Measurements from ENCODE around the gene BPIFB2. TPM values are rescaled to one million over a fixed set of nuclear protein-coding genes. Genes with fewer than 3 reads are reported as not detected.

The BPIFB2 gene
- polyA plus RNA-seq, 2 donors = 0.08 to 0.85 TPM

- Histone ChIP-seq H3K4me1 (ENCODE audit: control insufficient read depth in 2 of 2, insufficient read depth in 2 of 2, low read length in 1 of 2) (no peaks in the 10 kb centered on the region), H3K4me3 (ENCODE audit: low read depth in 1 of 2, low read length in 2 of 2) (no peak overlapping the region), H3K9me3 (ENCODE audit: control insufficient read depth in 2 of 2, insufficient read depth in 1 of 2, low read depth in 1 of 2, low read length in 1 of 2) (peaks cover 0 to 4% of the 10 kb centered on the region in 2 donors), H3K36me3 (ENCODE audit: control insufficient read depth in 2 of 2, insufficient read depth in 2 of 2, low read length in 1 of 2) (no peaks in the 10 kb centered on the region), H3K27ac (ENCODE audit: low read depth in 2 of 2, low read length in 1 of 2) (no peak overlapping the region), H3K27me3 (ENCODE audit: control insufficient read depth in 1 of 2, insufficient read depth in 2 of 2, low read length in 2 of 2) (no peaks in the 10 kb centered on the region)
- 81 to 82% methylated on average over 9 of the region's 9 CpGs for WGBS, 2 donors
Measured at GRCh38 chr20:32984631-32985354, 22.7 kb upstream of the BPIFB2 start.

GRCh38 chr20:32985596-32985995 is 21.9 kb upstream of the BPIFB2 start:
- 81% methylated on average over 6 of the region's 6 CpGs for WGBS, 2 donors
- no peaks in the 10 kb centered on the region for H3K27me3 ChIP-seq (ENCODE audit: control insufficient read depth in 1 of 2, insufficient read depth in 2 of 2, low read length in 2 of 2)
- no peaks in the 10 kb centered on the region for H3K36me3 ChIP-seq (ENCODE audit: control insufficient read depth in 2 of 2, insufficient read depth in 2 of 2, low read length in 1 of 2)
- no peak overlapping the region for H3K4me3 ChIP-seq (ENCODE audit: low read depth in 1 of 2, low read length in 2 of 2)
- H3K27ac ChIP-seq (ENCODE audit: low read depth in 2 of 2, low read length in 1 of 2) = no peak overlapping the region
- no peaks in the 10 kb centered on the region for H3K4me1 ChIP-seq (ENCODE audit: control insufficient read depth in 2 of 2, insufficient read depth in 2 of 2, low read length in 1 of 2)
- peaks cover 0 to 4% of the 10 kb centered on the region in 2 donors for H3K9me3 ChIP-seq (ENCODE audit: control insufficient read depth in 2 of 2, insufficient read depth in 1 of 2, low read depth in 1 of 2, low read length in 1 of 2)

GRCh38 chr20:32986331-32986966 is 21.1 kb upstream of the BPIFB2 start:
- Histone ChIP-seq H3K9me3 (ENCODE audit: control insufficient read depth in 2 of 2, insufficient read depth in 1 of 2, low read depth in 1 of 2, low read length in 1 of 2) (peaks cover 0 to 4% of the 10 kb centered on the region in 2 donors), H3K4me1 (ENCODE audit: control insufficient read depth in 2 of 2, insufficient read depth in 2 of 2, low read length in 1 of 2) (no peaks in the 10 kb centered on the region), H3K27me3 (ENCODE audit: control insufficient read depth in 1 of 2, insufficient read depth in 2 of 2, low read length in 2 of 2) (no peaks in the 10 kb centered on the region), H3K36me3 (ENCODE audit: control insufficient read depth in 2 of 2, insufficient read depth in 2 of 2, low read length in 1 of 2) (no peaks in the 10 kb centered on the region), H3K27ac (ENCODE audit: low read depth in 2 of 2, low read length in 1 of 2) (no peak overlapping the region), H3K4me3 (ENCODE audit: low read depth in 1 of 2, low read length in 2 of 2) (no peak overlapping the region)
- WGBS, 2 donors = 78 to 79% methylated on average over 18 of the region's 18 CpGs

GRCh38 chr20:32987044-32987825 is 20.3 kb upstream of the BPIFB2 start:
- Histone ChIP-seq H3K27me3 (ENCODE audit: control insufficient read depth in 1 of 2, insufficient read depth in 2 of 2, low read length in 2 of 2) (no peaks in the 10 kb centered on the region), H3K9me3 (ENCODE audit: control insufficient read depth in 2 of 2, insufficient read depth in 1 of 2, low read depth in 1 of 2, low read length in 1 of 2) (peaks cover 0 to 4% of the 10 kb centered on the region in 2 donors), H3K4me3 (ENCODE audit: low read depth in 1 of 2, low read length in 2 of 2) (no peak overlapping the region), H3K27ac (ENCODE audit: low read depth in 2 of 2, low read length in 1 of 2) (no peak overlapping the region), H3K4me1 (ENCODE audit: control insufficient read depth in 2 of 2, insufficient read depth in 2 of 2, low read length in 1 of 2) (no peaks in the 10 kb centered on the region), H3K36me3 (ENCODE audit: control insufficient read depth in 2 of 2, insufficient read depth in 2 of 2, low read length in 1 of 2) (no peaks in the 10 kb centered on the region)
- 79 to 84% methylated on average over 11 of the region's 11 CpGs for WGBS, 2 donors

GRCh38 chr20:32988008-32988407 is 19.5 kb upstream of the BPIFB2 start:
- 74 to 76% methylated on average over 16 of the region's 16 CpGs for WGBS, 2 donors
- Histone ChIP-seq H3K27ac (ENCODE audit: low read depth in 2 of 2, low read length in 1 of 2) (no peak overlapping the region), H3K27me3 (ENCODE audit: control insufficient read depth in 1 of 2, insufficient read depth in 2 of 2, low read length in 2 of 2) (no peaks in the 10 kb centered on the region), H3K9me3 (ENCODE audit: control insufficient read depth in 2 of 2, insufficient read depth in 1 of 2, low read depth in 1 of 2, low read length in 1 of 2) (peaks cover 0 to 4% of the 10 kb centered on the region in 2 donors), H3K4me1 (ENCODE audit: control insufficient read depth in 2 of 2, insufficient read depth in 2 of 2, low read length in 1 of 2) (no peaks in the 10 kb centered on the region), H3K4me3 (ENCODE audit: low read depth in 1 of 2, low read length in 2 of 2) (no peak overlapping the region), H3K36me3 (ENCODE audit: control insufficient read depth in 2 of 2, insufficient read depth in 2 of 2, low read length in 1 of 2) (no peaks in the 10 kb centered on the region)

- H3K27ac ChIP-seq (ENCODE audit: low read depth in 2 of 2, low read length in 1 of 2) = no peak overlapping the region
- no peaks in the 10 kb centered on the region for H3K27me3 ChIP-seq (ENCODE audit: control insufficient read depth in 1 of 2, insufficient read depth in 2 of 2, low read length in 2 of 2)
- no peaks in the 10 kb centered on the region for H3K36me3 ChIP-seq (ENCODE audit: control insufficient read depth in 2 of 2, insufficient read depth in 2 of 2, low read length in 1 of 2)
- H3K4me3 ChIP-seq (ENCODE audit: low read depth in 1 of 2, low read length in 2 of 2) = no peak overlapping the region
- 82 to 89% methylated on average over 14 of the region's 14 CpGs for WGBS, 2 donors
- H3K4me1 ChIP-seq (ENCODE audit: control insufficient read depth in 2 of 2, insufficient read depth in 2 of 2, low read length in 1 of 2) = no peaks in the 10 kb centered on the region
- peaks cover 0 to 4% of the 10 kb centered on the region in 2 donors for H3K9me3 ChIP-seq (ENCODE audit: control insufficient read depth in 2 of 2, insufficient read depth in 1 of 2, low read depth in 1 of 2, low read length in 1 of 2)
Measured at GRCh38 chr20:32989507-32990283, 17.8 kb upstream of the BPIFB2 start.

- no peaks in the 10 kb centered on the region for H3K4me1 ChIP-seq (ENCODE audit: control insufficient read depth in 2 of 2, insufficient read depth in 2 of 2, low read length in 1 of 2)
- 60 to 77% methylated on average over 3 of the region's 3 CpGs for WGBS, 2 donors
- no peak overlapping the region for H3K4me3 ChIP-seq (ENCODE audit: low read depth in 1 of 2, low read length in 2 of 2)
- H3K36me3 ChIP-seq (ENCODE audit: control insufficient read depth in 2 of 2, insufficient read depth in 2 of 2, low read length in 1 of 2) = no peaks in the 10 kb centered on the region
- H3K27me3 ChIP-seq (ENCODE audit: control insufficient read depth in 1 of 2, insufficient read depth in 2 of 2, low read length in 2 of 2) = no peaks in the 10 kb centered on the region
- H3K27ac ChIP-seq (ENCODE audit: low read depth in 2 of 2, low read length in 1 of 2) = no peak overlapping the region
- peaks cover 0 to 5% of the 10 kb centered on the region in 2 donors for H3K9me3 ChIP-seq (ENCODE audit: control insufficient read depth in 2 of 2, insufficient read depth in 1 of 2, low read depth in 1 of 2, low read length in 1 of 2)
Measured at GRCh38 chr20:32990426-32990825, 17.1 kb upstream of the BPIFB2 start.

GRCh38 chr20:32991383-32991782 is 16.1 kb upstream of the BPIFB2 start:
- Histone ChIP-seq H3K36me3 (ENCODE audit: control insufficient read depth in 2 of 2, insufficient read depth in 2 of 2, low read length in 1 of 2) (no peaks in the 10 kb centered on the region), H3K4me3 (ENCODE audit: low read depth in 1 of 2, low read length in 2 of 2) (no peak overlapping the region)
- WGBS, 2 donors = 55 to 62% methylated on average over 3 of the region's 3 CpGs

More at GRCh38 chr20:32991383-32991782, 16.1 kb upstream of the BPIFB2 start:
- Histone ChIP-seq H3K27me3 (ENCODE audit: control insufficient read depth in 1 of 2, insufficient read depth in 2 of 2, low read length in 2 of 2) (no peaks in the 10 kb centered on the region), H3K4me1 (ENCODE audit: control insufficient read depth in 2 of 2, insufficient read depth in 2 of 2, low read length in 1 of 2) (no peaks in the 10 kb centered on the region), H3K9me3 (ENCODE audit: control insufficient read depth in 2 of 2, insufficient read depth in 1 of 2, low read depth in 1 of 2, low read length in 1 of 2) (peaks cover 0 to 7% of the 10 kb centered on the region in 2 donors), H3K27ac (ENCODE audit: low read depth in 2 of 2, low read length in 1 of 2) (no peak overlapping the region)

All from esophagus (tissue), 2 donors.